WERI-Rb-1 (cell line): Measurements from ENCODE around the gene IL1RAPL1.

Experiments used
- DNase-seq: peaks from one replicate; pipeline ENCODE4 v3.0.0-alpha.2; 2020
- H3K27ac ChIP-seq: fragments of 250-450 bp; sonication (Bioruptor Pico); 2 replicates; pipeline ENCODE4 v1.5.1; 2020; ENCODE audit warnings: mild to moderate bottlenecking, moderate library complexity
- H3K27me3 ChIP-seq: fragments of 250-450 bp; sonication (Bioruptor Pico); 2 replicates; pipeline ENCODE4 v1.5.1; 2021; ENCODE audit warnings: mild to moderate bottlenecking, low read depth, moderate library complexity; ENCODE audit not compliant: insufficient read depth, severe bottlenecking
- H3K36me3 ChIP-seq: fragments of 250-450 bp; sonication (Bioruptor Pico); 2 replicates; pipeline ENCODE4 v1.5.1; 2020; ENCODE audit warnings: mild to moderate bottlenecking, moderate library complexity
- H3K4me3 ChIP-seq: 2 replicates; pipeline ENCODE4 v1.5.1; 2011; ENCODE audit warnings: low read depth, mild to moderate bottlenecking, control low read depth, low read length
- H3K9me3 ChIP-seq: fragments of 250-450 bp; sonication (Bioruptor Pico); 2 replicates; pipeline ENCODE4 v1.5.1; 2021; ENCODE audit warnings: mild to moderate bottlenecking, moderate library complexity; ENCODE audit not compliant: severe bottlenecking
- CTCF ChIP-seq: IDR thresholded peaks from 2 replicates; pipeline ENCODE4 v1.5.1; 2011; ENCODE audit warnings: low read depth, mild to moderate bottlenecking, control low read depth, inconsistent platforms, low read length

The IL1RAPL1 gene

GRCh38 chrX:29691044-29691443 lies 1103.8 kb downstream of the IL1RAPL1 start:
- no peak overlapping the region for H3K27ac ChIP-seq
- no peak for TF ChIP-seq CTCF
- no peaks in the 10 kb centered on the region for H3K36me3 ChIP-seq
- no peaks in the 10 kb centered on the region for H3K9me3 ChIP-seq
- H3K4me3 ChIP-seq: no peak overlapping the region
- DNase-seq: no peak
- peaks cover 3% of the 10 kb centered on the region for H3K27me3 ChIP-seq

GRCh38 chrX:29693912-29694311 lies 1106.7 kb downstream of the IL1RAPL1 start:
- TF ChIP-seq CTCF: no peak
- DNase-seq: no peak
- Histone ChIP-seq H3K36me3 (no peaks in the 10 kb centered on the region), H3K27ac (no peak overlapping the region), H3K4me3 (no peak overlapping the region), H3K9me3 (no peaks in the 10 kb centered on the region), H3K27me3 (no peaks in the 10 kb centered on the region)

GRCh38 chrX:29699239-29699638 lies 1112.0 kb downstream of the IL1RAPL1 start:
- Histone ChIP-seq H3K27ac (no peak overlapping the region), H3K9me3 (no peaks in the 10 kb centered on the region), H3K27me3 (peaks cover 4% of the 10 kb centered on the region), H3K36me3 (no peaks in the 10 kb centered on the region), H3K4me3 (no peak overlapping the region)
- DNase-seq: no peak
- no peak for TF ChIP-seq CTCF

- H3K9me3 ChIP-seq: no peaks in the 10 kb centered on the region
- no peaks in the 10 kb centered on the region for H3K36me3 ChIP-seq
- no peak overlapping the region for H3K27ac ChIP-seq
- TF ChIP-seq CTCF: no peak
- H3K4me3 ChIP-seq: no peak overlapping the region
- H3K27me3 ChIP-seq: peaks cover 4% of the 10 kb centered on the region
- no peak for DNase-seq
Observed at GRCh38 chrX:29707088-29707487, 1119.8 kb downstream of the IL1RAPL1 start.

- TF ChIP-seq CTCF: no peak
- Histone ChIP-seq H3K27me3 (no peaks in the 10 kb centered on the region), H3K9me3 (peaks cover 3% of the 10 kb centered on the region), H3K27ac (no peak overlapping the region), H3K36me3 (no peaks in the 10 kb centered on the region), H3K4me3 (no peak overlapping the region)
- no peak for DNase-seq
Observed at GRCh38 chrX:29721152-29721551, 1133.9 kb downstream of the IL1RAPL1 start.

GRCh38 chrX:29724316-29724715 lies 1137.1 kb downstream of the IL1RAPL1 start:
- TF ChIP-seq CTCF: no peak
- no peak overlapping the region for H3K4me3 ChIP-seq
- no peak overlapping the region for H3K27ac ChIP-seq
- H3K9me3 ChIP-seq: no peaks in the 10 kb centered on the region
- H3K36me3 ChIP-seq: no peaks in the 10 kb centered on the region
- no peak for DNase-seq
- no peaks in the 10 kb centered on the region for H3K27me3 ChIP-seq
